ENCODE results near the gene BHLHA15.

GRCh38 chr7:98186452-98187137, 24.6 kb upstream of the BHLHA15 start:
- TF ChIP-seq, protein P1, sequence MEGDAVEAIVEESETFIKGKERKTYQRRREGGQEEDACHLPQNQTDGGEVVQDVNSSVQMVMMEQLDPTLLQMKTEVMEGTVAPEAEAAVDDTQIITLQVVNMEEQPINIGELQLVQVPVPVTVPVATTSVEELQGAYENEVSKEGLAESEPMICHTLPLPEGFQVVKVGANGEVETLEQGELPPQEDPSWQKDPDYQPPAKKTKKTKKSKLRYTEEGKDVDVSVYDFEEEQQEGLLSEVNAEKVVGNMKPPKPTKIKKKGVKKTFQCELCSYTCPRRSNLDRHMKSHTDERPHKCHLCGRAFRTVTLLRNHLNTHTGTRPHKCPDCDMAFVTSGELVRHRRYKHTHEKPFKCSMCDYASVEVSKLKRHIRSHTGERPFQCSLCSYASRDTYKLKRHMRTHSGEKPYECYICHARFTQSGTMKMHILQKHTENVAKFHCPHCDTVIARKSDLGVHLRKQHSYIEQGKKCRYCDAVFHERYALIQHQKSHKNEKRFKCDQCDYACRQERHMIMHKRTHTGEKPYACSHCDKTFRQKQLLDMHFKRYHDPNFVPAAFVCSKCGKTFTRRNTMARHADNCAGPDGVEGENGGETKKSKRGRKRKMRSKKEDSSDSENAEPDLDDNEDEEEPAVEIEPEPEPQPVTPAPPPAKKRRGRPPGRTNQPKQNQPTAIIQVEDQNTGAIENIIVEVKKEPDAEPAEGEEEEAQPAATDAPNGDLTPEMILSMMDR (IDR thresholded peaks at IDR 0.05): no peak
- TF ChIP-seq POLR2A (IDR thresholded peaks at IDR 0.05): no peak
